ENCODE results near the gene AJAP1.

AJAP1 gene

GRCh38 chr1:4671828-4672227, 17.4 kb downstream of the AJAP1 start:
- no peak overlapping the region for H3K4me3 ChIP-seq
- no peak for TF ChIP-seq CTCF (IDR thresholded peaks at IDR 0.05)
- H3K27ac ChIP-seq: no peak overlapping the region
- DNase-seq (ENCODE audit: low spot score): no peak

GRCh38 chr1:4673494-4673893, 19.1 kb downstream of the AJAP1 start:
- Histone ChIP-seq H3K27ac (no peak overlapping the region), H3K4me3 (no peak overlapping the region)
- DNase-seq (ENCODE audit: low spot score): no peak
- TF ChIP-seq CTCF (IDR thresholded peaks at IDR 0.05): no peak

GRCh38 chr1:4674117-4674516, 19.7 kb downstream of the AJAP1 start:
- TF ChIP-seq CTCF (IDR thresholded peaks at IDR 0.05): no peak
- Histone ChIP-seq H3K4me3 (no peak overlapping the region), H3K27ac (no peak overlapping the region)
- no peak for DNase-seq (ENCODE audit: low spot score)

GRCh38 chr1:4674676-4675075, 20.3 kb downstream of the AJAP1 start:
- Histone ChIP-seq H3K27ac (no peak overlapping the region), H3K4me3 (no peak overlapping the region)
- no peak for DNase-seq (ENCODE audit: low spot score)
- no peak for TF ChIP-seq CTCF (IDR thresholded peaks at IDR 0.05)

GRCh38 chr1:4675454-4676186, 21.2 kb downstream of the AJAP1 start:
- Histone ChIP-seq H3K27ac (no peak overlapping the region), H3K4me3 (no peak overlapping the region)
- no peak for DNase-seq (ENCODE audit: low spot score)
- TF ChIP-seq CTCF (IDR thresholded peaks at IDR 0.05): no peak

- H3K4me3 ChIP-seq: no peak overlapping the region
- no peak overlapping the region for H3K27ac ChIP-seq
- no peak for DNase-seq (ENCODE audit: low spot score)
- no peak for TF ChIP-seq CTCF (IDR thresholded peaks at IDR 0.05)
These were observed 21.8 kb downstream of the AJAP1 start for GRCh38 chr1:4676253-4676652.

- no peak for TF ChIP-seq CTCF (IDR thresholded peaks at IDR 0.05)
- H3K4me3 ChIP-seq: no peak overlapping the region
- H3K27ac ChIP-seq: no peak overlapping the region
- DNase-seq (ENCODE audit: low spot score): no peak
These were observed 23.2 kb downstream of the AJAP1 start for GRCh38 chr1:4677608-4678007.

Measured in coronary artery (tissue), 2 donors.